HG03521 (cell line): ENCODE measurements around the gene EFCAB6.

ENCODE experiments used
- ATAC-seq: cut with Tn5 transposase; IDR thresholded peaks from one replicate; pipeline ENCODE4 v1.9.1; 2021; ENCODE audit warnings: mild to moderate bottlenecking, moderate library complexity; ENCODE audit not compliant: unreplicated experiment

The EFCAB6 gene

DNA sequence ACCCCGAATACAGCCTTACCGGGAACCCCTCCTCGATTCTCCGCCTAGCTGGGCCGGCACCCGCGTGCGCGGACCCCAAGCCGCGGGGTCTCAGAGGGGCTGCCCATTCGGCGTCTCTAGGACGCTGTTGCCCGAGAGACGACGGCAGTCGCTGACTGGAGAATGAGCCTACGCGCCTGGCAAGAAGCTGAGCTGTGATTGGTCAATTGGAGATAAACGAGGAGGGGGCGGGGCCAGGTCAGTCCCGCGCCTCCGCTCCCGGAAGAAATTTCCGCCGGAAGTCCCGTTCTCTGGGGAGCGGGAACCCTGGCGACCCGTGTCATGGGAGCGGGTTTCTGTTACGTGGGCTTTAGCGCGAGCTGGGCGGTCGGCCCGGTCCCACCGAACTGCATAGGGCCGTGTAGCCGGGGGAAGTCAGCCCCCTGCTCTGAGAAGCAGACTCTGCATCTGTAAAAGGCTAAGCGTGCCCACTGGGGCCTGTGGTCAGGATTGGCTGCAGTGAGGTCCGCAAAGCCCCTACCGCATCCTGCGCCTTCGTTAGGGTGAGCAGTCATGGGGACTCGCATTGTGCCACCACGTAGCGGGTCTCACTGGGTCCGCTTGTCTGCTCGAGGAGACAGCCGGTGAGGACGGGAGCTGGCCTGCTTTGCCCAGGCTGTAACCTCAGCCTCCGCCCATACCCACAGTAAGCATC lies at the start of gene EFCAB6:
Gene EFCAB6, minus strand, starts transcription at position 157 of the 694 bp plus-strand sequence. CDS start 29,987 bp downstream, outside the sequence.
- peak; percentile 80 for ATAC-seq

DNA sequence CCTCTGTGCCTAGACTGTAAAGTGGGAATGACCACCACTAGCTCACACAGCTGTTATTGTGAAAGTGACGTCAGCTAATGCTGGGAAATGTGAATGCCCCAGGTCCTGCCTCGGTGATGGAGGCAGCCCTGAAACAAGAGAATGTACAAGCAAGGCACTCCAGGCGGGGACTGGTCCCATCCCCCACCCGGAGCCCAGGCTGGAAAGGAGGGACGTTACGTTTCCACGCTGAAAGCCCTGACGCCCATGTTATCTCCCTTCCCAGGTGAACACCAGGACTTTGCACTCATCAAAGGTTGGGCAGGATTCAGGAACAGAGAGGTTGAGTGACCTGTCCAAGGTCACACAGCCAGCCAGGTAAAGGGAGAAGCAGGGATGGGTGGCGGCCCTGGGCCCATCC lies 49.4 kb upstream of the EFCAB6 start:
- ATAC-seq: no peak

DNA sequence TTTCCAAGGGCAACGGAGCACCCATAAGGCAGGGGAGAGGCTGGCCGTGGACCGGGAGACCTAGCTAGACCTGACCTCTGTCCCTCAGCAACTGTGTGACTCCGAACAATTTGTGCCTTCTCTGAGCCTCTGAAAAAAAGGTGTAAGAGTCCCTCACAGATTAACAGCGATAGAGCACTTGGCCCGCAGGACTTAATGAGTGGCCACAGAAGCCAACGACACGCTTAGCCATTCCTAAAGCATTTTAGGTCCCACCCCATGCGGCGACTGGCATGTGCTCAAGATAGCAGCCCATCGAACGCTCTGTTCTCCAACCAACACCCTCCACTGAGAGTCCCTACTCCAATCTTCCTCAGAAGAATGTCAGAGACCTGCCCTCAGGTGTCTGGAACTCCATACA lies 48.7 kb upstream of the EFCAB6 start:
- no peak for ATAC-seq

- ATAC-seq: no peak
These were observed 48.0 kb upstream of the EFCAB6 start for GRCh38 chr22:43860126-43860525.

GRCh38 chr22:43859621-43860020 lies 47.5 kb upstream of the EFCAB6 start:
- ATAC-seq: no peak

DNA sequence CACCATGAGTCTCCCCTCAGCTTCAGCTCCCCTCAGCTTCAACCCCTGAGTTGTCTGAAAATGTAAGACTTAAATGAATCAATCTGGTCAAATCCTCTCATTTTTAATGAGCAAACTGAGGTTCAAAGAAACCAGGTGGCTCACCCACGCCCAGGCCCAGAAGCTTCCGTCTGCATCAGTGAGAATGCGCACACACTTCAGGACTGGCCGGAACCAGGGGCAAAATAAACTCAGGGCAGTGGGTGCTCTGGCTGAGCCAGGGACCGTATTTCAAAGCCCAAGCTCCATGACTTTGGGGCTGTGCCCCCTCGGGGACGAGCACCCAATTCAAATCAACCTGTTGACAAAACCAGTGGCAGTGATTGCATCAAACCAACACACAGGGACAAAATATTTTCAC lies 47.1 kb upstream of the EFCAB6 start:
- no peak for ATAC-seq

GRCh38 chr22:43858156-43858895 lies 46.2 kb upstream of the EFCAB6 start:
- no peak for ATAC-seq

DNA sequence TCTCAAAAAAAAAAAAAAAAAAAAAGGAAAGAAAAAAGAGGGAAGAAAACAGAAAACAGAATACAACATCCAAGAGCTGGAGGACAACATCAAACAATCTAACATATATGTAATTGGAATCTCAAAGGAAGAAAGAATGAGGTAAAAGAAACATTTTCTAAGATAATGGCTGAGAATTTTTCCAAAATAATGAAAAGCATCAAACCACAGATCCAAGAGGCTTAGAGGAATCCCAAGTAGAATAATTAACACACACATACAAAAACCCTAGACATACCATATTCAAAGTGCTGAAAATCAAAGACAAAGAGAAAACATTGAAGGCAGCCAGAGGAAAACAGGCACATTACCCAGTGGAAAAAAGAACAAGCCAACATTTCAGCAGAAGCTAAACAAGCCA lies 45.3 kb upstream of the EFCAB6 start:
- ATAC-seq: no peak

- ATAC-seq: no peak
These were observed 43.3 kb upstream of the EFCAB6 start for GRCh38 chr22:43855431-43855830.

DNA sequence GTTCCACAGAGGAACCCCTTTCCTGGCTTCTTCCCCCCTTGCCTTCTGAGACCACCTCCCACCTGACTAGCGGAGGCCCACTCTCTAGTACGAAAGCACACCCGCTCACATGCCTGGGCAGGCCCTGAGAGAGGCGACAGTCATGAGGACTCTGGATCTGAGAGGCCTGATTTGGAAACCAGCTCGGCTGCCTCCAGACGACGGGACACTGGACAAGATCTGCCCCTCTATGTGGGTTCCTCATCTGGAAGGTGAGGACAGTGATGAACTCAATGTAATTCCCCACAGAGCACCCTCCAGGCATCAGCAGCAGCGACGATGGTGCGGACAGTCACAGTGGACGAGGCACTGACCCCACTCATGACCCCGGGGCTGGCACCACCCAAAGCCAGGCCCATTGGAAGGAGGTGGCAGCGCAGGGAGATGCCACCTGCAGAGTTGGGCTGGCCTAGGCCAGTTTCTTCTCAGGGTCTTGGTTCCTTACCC lies 42.7 kb upstream of the EFCAB6 start:
- no peak for ATAC-seq

DNA sequence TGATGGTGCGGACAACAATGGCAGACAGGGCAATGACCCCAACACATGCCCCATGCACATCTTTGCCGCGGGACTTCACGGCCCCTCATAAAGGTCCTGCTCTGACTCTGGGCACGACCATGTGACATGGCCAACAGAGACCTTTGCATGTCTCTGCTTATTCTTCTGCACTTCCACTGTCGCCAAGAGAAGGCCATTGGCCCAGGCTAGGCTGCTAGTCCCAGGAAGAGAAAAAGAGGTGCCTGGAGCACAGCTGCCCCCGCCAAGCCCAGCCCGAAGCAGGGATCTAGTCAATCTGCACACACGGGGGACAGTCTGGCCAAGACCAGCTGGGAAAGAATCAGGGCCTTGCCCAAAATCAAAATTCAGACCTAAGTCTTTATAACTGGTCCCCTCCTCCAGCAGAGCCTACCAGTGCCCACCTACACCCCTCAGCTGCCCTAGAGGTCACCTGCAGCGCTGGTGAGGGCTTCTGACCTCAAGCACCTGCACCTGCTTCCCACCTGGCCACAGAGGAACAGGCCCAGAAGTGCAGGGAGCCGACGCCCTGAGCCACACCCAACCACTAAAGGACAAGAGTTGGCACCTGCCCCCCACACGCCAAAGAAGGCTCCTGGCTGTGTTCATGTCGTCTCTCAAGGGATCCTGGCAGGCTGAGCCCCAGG lies 42.1 kb upstream of the EFCAB6 start:
- ATAC-seq: no peak

- ATAC-seq: no peak
These were observed 41.3 kb upstream of the EFCAB6 start for GRCh38 chr22:43853328-43853931.

DNA sequence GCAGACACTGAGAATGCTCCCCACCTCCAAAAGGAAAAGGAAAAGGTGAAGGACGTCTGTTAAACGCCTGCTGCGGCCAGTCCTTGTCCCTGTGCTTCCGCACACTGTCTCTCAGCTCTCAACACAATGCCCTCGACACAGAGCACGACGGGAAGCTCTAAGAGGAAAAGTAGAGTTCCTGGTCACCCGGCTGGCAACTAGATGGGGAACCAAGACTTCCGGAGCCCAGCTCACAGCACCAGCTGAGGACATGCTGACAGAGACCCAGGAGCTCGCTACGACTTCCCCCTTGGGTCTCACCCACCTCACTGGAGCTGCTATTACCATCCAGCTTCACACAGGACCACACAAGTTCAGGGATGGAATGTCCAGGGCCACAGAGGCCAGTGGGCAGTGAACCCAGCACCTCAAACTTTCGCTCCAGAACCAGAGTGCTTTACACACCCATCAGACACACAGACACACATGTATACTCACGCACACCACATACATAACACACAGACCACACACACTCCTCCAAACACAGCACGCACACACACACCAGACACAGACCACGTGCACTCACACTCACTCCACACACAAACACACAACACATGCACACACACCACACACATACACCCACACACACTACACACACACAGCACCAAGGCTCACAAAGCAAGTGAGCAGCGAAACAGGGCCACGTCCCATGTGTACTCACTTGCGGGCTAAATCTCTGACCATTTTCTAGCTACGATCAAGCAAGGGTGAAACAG lies 40.6 kb upstream of the EFCAB6 start:
- no peak for ATAC-seq

DNA sequence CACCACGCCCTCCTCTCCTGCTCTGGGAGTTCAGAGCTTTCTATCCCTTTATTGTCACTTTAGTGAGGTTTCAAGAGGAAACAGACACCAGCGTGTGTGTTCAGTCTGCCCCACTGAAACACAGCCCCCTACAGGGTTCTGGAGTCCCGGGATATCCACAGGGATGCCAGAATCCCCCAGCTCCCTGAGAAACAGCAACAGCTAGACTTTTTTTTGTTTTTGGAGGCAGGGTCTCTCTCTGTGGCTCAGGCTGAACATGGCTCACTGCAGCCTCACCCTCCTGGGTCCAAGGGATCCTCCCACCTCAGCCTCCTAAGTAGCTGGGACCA lies 39.8 kb upstream of the EFCAB6 start:
- no peak for ATAC-seq

- no peak for ATAC-seq
These were observed 39.2 kb upstream of the EFCAB6 start for GRCh38 chr22:43851058-43851978.

GRCh38 chr22:43850529-43850928 lies 38.4 kb upstream of the EFCAB6 start:
- ATAC-seq: no peak

DNA sequence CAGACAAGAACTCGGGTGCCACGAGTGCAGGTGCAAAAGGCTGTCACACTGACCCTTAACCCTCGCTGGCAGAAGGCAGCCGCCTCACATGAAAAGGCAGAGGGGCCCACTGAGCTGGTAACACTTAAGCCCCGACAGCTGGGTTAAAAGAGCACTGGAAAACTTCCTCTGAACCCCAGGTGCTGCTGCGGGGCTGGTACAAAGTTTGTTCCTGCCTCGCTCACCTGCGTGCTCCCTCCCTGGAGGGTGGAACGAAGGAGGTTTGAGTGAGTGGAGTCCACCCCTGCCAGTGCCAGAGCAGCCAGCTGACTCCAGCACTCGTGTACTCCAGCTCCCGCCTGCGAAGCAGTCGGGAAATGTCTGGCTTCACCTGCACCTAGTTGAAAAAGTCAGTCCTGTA lies 37.6 kb upstream of the EFCAB6 start:
- no peak for ATAC-seq

GRCh38 chr22:43848366-43849171 lies 36.5 kb upstream of the EFCAB6 start:
- no peak for ATAC-seq
